ENCODE results near the gene NFATC1.

NFATC1 gene

GRCh38 chr18:79459946-79460480, 64.3 kb downstream of the NFATC1 start:
- no peak for DNase-seq

GRCh38 chr18:79460481-79461300, 65.0 kb downstream of the NFATC1 start:
- no peak for DNase-seq

- DNase-seq, result no peak
Measured at GRCh38 chr18:79461627-79462026, 65.9 kb downstream of the NFATC1 start.

- no peak for DNase-seq
Measured at GRCh38 chr18:79463424-79463960, 67.8 kb downstream of the NFATC1 start.

GRCh38 chr18:79465392-79465991, 69.8 kb downstream of the NFATC1 start:
- DNase-seq, result no peak

GRCh38 chr18:79466591-79466990, 70.9 kb downstream of the NFATC1 start:
- DNase-seq, result no peak

- no peak for DNase-seq
Measured at GRCh38 chr18:79467126-79467525, 71.4 kb downstream of the NFATC1 start.

- DNase-seq, result no peak
Measured at GRCh38 chr18:79468119-79468789, 72.5 kb downstream of the NFATC1 start.

- no peak for DNase-seq
Measured at GRCh38 chr18:79469309-79469708, 73.6 kb downstream of the NFATC1 start.

GRCh38 chr18:79469751-79470505, 74.2 kb downstream of the NFATC1 start:
- no peak for DNase-seq

GRCh38 chr18:79470547-79470946, 74.8 kb downstream of the NFATC1 start:
- peak; percentile 32 for DNase-seq

- no peak for DNase-seq
Measured at GRCh38 chr18:79471046-79471445, 75.3 kb downstream of the NFATC1 start.

- no peak for DNase-seq
Measured at GRCh38 chr18:79471597-79471996, 75.9 kb downstream of the NFATC1 start.

- DNase-seq, result no peak
Measured at GRCh38 chr18:79472176-79472575, 76.4 kb downstream of the NFATC1 start.

GRCh38 chr18:79472946-79473345, 77.2 kb downstream of the NFATC1 start:
- no peak for DNase-seq

GRCh38 chr18:79476031-79476917, 80.5 kb downstream of the NFATC1 start:
- no peak for DNase-seq

GRCh38 chr18:79476918-79477571, 81.3 kb downstream of the NFATC1 start:
- DNase-seq, result no peak

GRCh38 chr18:79477711-79478483, 82.2 kb downstream of the NFATC1 start:
- DNase-seq, result no peak

GRCh38 chr18:79478484-79479115, 82.9 kb downstream of the NFATC1 start:
- DNase-seq, result no peak

Measured in stimulated activated CD8-positive, alpha-beta memory T cell treated with anti-CD3 and anti-CD28 coated beads, Interleukin-4, amount 100 ng/mL, for 48 hours (primary cell).